Hematopoietic multipotent progenitor cell treated with erythropoietin and hydrocortisone succinate and interleukin-3 and kit ligand, for 17 days (in vitro differentiated cells): ENCODE measurements around the gene EWSR1.

ENCODE experiments used
- DNase-seq: peaks from one replicate; pipeline ENCODE4 v3.0.0-alpha.2; 2015; ENCODE audit warnings: low spot score

EWSR1 gene

DNA sequence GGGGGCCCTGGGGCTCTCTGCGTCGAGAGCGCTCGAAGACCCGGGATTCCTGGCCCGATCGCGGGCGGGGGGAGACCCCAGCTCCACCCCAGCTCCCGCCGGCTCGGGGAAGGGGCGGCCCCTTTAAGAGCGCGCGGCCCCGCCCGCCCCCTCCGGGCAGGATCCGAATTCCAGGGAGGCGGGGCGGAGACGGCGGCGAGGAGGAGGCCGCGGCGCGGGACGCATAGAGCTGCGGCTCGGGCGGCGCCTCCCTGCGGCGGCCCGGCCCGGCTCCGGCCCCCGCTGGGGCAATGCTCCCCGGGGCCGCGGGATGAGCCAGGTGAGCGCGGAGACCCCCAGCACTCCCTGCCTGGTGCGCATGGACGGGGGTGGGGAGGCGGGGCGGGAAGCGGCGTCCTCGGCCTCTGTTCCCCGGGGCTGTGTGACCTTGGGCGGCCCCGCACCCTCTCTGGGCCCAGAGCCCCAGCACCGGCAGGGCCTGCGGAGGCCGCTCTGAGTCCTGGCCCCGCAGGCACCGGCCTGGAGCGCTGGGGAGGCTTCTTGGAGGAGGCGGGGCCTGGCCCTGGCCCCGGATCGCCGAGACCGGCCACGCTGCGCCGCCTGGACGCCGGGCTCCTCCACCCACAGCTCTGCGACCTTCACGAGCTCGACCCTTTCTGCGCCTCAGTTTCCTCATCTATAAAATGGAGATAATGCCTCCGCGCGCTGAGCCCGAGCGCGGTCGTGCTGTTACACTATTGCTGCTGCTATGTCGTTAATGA, 38.9 kb downstream of the EWSR1 start:
- peak; percentile 73 for DNase-seq

- DNase-seq = no peak
These were observed 39.6 kb downstream of the EWSR1 start for GRCh38 chr22:29307596-29308147.

DNA sequence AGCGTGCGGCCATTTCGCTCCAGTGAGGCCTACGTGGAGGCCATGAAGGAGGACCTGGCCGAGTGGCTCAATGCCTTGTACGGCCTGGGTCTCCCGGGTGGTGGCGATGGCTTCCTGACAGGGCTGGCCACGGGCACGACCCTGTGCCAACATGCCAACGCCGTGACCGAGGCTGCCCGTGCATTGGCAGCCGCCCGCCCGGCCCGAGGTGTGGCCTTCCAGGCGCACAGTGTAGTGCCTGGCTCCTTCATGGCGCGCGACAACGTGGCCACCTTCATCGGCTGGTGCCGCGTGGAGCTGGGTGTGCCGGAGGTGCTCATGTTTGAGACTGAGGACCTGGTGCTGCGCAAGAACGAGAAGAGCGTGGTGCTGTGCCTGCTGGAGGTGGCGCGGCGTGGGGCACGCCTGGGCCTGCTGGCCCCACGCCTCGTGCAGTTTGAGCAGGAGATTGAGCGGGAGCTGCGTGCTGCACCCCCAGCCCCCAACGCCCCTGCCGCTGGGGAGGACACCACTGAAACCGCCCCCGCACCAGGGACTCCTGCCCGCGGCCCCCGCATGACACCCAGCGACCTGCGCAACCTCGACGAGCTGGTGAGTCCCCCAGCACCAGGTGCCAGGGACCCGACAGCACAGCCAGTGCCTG, 40.2 kb downstream of the EWSR1 start:
- no peak for DNase-seq

DNA sequence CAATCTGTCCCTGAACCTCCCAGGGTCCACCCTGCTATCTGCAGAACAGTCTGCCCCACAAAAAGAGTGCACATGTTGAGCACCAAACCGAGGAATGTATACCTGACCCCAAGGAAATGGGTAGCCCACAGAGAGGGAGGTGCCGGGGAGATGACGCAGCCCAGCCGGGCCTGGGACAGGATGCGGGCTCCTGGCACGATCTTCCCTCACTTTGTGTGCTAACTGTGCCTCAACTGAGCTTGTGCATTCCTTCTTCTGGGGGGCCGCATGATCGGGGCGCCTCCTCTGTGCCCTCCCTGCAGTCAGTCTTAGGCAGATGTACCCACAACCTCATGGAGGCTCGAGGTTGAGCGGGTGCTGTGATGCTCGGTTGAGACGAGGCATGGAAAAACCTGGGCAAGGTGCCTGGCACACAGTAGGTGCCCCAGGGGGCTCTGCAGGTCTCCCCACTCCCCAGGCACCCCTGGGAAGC, 40.8 kb downstream of the EWSR1 start:
- DNase-seq = peak; percentile 11

- peak; percentile 61 for DNase-seq
These were observed 41.4 kb downstream of the EWSR1 start for GRCh38 chr22:29309332-29310064.

DNA sequence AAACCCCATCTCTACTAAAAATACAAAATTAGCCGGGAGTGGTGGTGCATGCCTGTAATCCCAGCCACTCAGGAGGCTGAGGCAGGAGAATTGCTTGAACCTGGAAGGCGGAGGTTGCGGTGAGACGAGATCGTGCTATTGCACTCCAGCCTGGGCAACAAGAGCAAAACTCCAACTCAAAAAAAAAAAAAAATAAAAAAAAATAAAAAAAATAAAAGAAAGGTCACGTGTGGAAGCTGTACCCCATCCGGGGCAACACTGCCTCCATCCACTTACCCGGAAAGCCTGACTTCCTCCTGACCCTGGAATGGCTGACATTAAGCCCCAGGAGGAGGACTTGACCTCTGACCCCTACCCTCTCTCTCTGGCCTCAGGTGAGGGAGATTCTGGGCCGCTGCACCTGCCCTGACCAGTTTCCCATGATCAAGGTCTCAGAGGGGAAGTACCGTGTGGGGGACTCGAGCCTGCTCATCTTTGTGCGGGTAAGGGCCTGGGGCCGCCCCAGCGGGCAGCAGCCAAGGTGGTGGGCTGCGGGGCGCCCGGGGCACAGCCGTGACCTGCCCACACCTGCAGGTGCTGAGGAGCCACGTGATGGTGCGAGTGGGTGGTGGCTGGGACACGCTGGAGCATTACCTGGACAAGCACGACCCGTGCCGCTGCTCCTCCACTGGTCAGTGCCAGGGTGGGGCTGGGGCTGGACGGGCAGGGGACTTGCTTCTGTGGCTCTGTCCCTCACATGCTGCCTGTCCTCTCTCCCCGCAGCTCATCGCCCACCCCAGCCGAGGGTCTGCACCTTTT, 42.2 kb downstream of the EWSR1 start:
- no peak for DNase-seq

DNA sequence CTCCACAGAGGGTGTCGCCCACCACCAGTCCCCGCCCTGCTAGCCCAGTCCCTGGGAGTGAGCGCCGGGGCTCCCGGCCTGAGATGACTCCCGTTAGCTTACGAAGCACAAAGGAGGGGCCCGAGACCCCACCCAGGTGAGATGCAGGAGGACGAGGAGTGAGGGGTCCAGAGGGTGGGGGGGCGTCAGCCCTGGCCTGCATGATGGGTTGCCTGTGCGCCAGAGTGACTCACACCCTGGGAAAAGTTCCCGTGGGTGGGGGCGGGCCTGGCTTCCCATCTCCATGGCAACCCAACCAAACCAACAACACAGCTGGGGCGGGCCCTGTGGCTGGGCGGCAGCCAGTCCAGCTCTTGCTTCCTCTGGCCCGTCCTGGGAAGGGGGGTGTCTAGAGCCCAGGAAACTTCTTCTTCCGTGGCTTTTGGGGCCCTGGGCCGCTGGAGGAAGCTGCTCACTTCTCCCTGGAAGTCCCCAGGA, 42.8 kb downstream of the EWSR1 start:
- DNase-seq = peak; percentile 88

GRCh38 chr22:29311464-29312217, 43.6 kb downstream of the EWSR1 start:
- DNase-seq = no peak

DNA sequence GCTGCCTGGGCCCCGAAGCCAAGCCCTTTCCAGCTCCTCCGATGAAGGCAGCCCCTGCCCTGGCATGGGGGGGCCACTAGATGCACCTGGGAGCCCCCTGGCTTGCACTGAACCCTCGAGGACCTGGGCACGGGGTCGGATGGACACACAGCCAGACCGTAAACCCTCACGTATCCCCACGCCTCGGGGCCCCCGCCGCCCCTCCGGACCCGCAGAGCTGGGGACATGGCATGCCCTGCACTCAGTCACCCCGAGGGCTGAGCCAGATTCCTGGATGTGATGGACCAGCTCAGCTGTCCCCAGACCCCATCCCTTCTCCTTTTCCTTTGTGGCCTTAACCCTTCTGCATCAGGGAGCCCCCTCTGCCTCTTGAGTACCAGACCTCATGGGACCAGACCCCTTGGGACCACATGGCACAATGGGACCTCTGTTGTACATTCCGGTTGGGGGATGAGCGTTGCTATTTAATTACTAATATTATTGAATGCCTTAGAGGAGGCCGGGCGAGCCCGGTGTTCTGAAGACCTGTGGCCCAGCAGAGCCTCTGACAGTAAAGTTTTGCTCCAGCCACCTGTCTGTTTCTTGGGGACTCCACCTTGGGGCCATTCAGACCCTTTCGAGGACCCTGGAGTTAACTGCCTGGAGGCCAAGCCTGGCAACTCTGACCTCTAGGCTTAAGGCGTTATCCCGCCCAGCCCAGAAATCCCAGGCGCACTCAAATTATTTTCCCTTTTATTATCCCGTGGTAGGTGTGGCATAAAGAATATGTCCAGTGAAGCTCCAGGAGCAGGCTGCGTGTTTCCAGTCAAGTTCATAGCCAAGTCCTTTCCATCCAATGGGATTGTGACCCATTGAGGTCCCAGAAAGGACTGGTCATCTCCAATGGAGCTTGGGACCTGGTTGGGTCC, 44.4 kb downstream of the EWSR1 start:
- DNase-seq = no peak

DNA sequence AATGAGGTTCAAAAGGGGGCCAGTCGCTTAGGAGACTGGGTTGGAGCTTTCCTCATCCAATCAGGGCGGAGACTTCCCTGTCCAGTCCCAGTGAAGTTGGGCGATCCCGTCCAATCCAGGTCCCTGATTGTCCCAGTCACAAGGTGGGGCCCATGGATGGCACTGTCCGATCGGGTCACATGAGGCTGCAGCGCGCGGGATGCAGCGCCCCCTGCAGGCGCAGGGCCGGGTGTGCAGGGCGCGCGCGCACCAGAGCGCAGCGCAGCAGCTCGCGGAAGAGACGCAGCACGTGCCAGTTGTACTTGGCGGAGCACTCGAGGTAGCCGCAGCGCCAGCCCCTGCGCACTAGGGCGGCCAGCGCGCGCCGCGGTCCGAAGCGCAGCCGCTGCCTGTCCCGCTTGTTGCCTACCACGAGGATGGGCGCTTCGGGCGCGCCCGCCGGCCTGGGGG, 45.1 kb downstream of the EWSR1 start:
- DNase-seq = peak; percentile 64

DNA sequence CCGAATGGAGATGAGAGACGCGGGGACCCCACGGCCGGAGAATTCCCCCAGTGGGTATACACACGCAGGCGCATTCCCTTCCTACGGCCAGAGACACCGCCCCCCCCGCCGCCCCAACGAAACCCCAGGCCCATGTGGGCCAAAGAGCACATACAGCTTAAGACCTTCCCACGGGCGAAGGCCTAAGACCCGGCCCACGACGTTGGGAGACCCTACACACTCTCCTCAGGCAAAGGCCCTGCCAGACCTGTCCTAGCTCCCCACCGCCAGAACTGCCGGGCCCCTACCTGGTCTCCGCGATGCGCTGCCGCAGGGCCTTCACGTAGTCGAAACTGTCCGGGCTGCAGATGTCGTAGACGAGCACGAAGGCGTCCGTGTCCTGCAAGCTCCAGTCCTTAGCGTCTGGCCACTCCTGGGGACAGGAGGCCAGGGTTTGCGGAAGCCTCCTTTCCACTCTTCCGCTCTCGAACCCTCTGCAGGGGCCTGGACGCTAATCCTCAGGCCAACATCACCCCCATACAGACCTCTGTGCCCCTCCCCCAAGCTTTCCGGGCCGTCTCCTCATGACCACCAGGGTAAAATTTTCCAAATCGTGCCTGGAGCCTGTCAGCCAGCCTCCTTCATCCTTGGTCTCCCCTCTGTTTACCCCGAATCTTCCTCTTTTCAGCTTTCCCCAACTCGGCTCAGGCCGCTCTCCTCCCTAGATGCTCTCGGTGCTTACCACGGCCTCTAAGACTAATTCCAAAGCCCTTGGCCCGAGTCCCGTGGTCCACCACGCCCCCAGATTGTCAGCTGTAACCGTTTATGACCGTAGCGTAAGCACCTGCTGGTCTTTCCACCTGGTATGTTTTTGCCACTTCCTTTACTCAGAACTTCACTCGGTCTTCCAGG, 45.8 kb downstream of the EWSR1 start:
- no peak for DNase-seq

GRCh38 chr22:29314537-29315285, 46.6 kb downstream of the EWSR1 start:
- DNase-seq = no peak

DNA sequence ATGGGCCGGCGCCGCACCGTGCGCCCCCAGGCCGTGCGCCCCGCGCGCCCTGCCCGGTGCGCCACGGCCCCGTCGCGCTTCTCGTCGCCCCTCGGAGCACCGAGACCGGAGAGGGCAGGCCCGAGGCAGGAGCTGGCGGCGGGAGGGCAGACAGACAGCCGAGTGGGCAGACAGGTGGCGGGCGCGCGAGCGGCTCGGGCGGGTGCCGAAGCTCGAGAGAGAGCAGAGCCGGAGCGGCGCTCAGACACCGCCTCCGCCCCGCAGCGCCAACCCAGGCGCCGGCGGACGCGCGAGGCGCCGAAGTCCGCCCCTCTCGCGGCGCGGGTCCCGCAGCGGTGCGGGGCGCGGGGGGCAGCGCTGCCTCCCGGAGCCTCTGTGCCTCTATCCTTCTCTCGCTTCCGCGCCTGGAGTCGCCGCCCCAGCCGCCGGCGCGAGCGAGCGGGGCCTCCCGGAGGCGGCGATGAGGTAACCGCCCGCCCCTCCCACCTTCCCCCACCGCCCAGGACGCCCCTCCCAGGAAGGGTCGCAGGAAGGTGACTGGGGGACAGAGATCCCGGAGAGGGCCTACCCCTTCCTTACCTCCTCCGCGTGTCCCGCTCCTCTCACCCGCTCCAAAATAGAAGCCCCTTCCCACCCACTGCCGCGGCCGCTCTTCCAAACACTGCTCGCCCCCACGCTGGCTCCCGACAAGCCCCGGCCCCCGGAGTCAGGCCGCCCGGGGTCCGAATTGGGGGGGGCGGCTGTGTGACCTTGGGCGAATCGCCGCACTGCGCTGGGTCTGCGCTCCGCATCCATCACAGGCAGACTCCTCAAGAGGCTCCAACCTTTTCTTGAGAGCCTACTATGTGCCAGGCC, 47.4 kb downstream of the EWSR1 start, which contains the start of gene RASL10A:
RASL10A (minus strand) TSS at position 412 of the 855 bp plus-strand sequence. CDS start 451 bp downstream, outside the sequence.
- no peak for DNase-seq

DNA sequence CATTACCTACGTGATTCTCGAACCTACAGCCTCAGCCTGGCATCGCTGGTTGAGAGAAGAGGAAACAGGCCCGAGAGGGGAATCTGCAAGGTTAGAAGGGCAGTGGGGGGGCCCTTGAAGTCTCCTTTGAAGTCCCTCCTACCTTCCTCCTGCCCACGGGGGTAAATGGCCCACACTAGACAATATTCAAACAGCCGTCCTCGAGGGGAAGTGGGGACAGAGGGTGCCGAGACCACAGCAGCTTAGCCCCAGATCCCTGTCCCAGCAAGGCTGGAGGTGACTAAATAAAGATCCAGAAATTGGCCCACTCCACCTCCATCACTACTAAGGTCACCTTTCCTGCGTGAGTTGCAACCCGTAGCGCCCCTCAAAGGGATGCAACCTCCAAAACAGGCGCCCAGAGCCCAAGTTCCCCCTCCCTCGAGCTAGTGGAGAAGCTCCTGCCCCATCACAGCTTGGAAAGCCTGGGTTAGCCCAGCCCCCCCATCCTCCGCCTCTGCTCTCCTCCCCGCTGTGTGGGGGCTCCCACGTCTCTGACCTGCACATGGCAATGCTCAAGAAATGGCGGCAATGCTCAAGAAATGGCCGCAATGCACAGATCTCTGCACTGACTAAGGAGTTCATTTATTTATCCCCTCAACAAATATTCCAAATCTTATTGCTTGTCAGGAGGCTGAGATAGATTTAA, 48.2 kb downstream of the EWSR1 start:
- DNase-seq = no peak

DNA sequence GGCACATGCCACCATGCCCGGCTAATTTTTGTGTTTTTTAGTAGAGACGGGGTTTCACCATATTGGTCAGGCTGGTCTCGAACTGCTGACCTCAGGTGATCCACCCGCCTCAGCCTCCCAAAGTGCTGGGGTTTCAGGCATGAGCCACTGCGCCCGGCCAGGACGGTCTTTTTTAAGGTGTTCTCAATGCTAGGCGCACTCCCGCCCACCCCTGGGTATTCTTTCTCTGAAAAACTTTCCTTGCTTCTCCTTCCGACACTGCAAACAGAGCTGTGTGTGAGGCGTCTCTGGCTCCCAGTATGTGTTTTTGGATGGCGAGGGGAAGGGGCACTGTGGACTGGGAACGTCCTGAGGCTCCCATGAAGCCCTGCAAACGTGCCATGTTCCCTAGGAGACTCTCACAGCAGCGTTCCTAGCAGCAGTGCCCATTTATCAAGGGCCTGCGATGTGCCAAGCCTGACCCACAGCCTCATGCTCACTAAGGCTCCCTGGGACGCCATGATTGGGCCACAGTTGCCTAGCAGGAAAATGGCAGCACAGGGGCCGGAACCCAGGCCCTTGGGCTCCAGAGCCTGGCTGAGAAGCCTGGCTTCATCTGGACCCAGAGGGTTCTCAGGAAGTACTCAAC, 49.9 kb downstream of the EWSR1 start:
- no peak for DNase-seq

- no peak for DNase-seq
These were observed 51.0 kb downstream of the EWSR1 start for GRCh38 chr22:29319072-29319471.
